ENCODE data around the gene KCND3. TPM values are rescaled to one million over a fixed set of nuclear protein-coding genes. Genes with fewer than 3 reads are reported as not detected.

The KCND3 gene
- polyA plus RNA-seq, 1 donor from 2014 or later = not detected

DNA sequence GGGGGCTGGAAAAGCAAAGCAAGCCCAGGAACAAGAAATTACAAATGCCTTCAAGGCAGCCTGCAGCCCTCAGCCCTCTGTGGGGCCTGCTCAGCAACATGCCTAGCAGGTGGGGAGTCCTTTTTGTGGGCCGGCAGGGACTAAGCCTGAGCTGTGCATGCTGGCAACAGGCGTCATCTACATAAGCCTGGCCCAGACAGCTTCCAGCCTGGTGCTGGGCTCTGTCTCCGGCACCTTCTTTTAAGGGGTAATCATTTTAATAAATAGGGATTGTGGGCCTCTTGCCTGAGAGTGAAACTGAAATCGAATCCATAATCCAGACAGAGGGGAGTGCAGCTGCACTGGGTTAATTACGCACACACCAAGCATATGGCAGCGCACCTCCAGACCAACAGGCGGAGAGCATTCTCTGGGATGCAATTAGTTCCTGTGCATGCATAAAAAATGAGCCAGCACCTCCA is 137.2 kb downstream of the KCND3 start:
- Mint-ChIP-seq H3K27ac (no peak overlapping the region), H3K4me1 (no peaks in the 10 kb centered on the region), H3K36me3 (peaks cover 1% of the 10 kb centered on the region), H3K4me3 (no peak overlapping the region), H3K27me3 (peaks cover 14% of the 10 kb centered on the region), H3K9me3 (no peaks in the 10 kb centered on the region)

GRCh38 chr1:111851552-111851951 is 137.9 kb downstream of the KCND3 start:
- H3K36me3 Mint-ChIP-seq = peaks cover 1% of the 10 kb centered on the region
- H3K4me3 Mint-ChIP-seq = no peak overlapping the region
- peaks cover 17% of the 10 kb centered on the region for H3K27me3 Mint-ChIP-seq
- H3K27ac Mint-ChIP-seq = no peak overlapping the region
- H3K9me3 Mint-ChIP-seq = no peaks in the 10 kb centered on the region
- no peaks in the 10 kb centered on the region for H3K4me1 Mint-ChIP-seq

- H3K36me3 Mint-ChIP-seq = peaks cover 1% of the 10 kb centered on the region
- no peaks in the 10 kb centered on the region for H3K4me1 Mint-ChIP-seq
- no peak overlapping the region for H3K4me3 Mint-ChIP-seq
- H3K9me3 Mint-ChIP-seq = no peaks in the 10 kb centered on the region
- peaks cover 8% of the 10 kb centered on the region for H3K27me3 Mint-ChIP-seq
- no peak overlapping the region for H3K27ac Mint-ChIP-seq
Measured at GRCh38 chr1:111850109-111850508, 139.4 kb downstream of the KCND3 start.

DNA sequence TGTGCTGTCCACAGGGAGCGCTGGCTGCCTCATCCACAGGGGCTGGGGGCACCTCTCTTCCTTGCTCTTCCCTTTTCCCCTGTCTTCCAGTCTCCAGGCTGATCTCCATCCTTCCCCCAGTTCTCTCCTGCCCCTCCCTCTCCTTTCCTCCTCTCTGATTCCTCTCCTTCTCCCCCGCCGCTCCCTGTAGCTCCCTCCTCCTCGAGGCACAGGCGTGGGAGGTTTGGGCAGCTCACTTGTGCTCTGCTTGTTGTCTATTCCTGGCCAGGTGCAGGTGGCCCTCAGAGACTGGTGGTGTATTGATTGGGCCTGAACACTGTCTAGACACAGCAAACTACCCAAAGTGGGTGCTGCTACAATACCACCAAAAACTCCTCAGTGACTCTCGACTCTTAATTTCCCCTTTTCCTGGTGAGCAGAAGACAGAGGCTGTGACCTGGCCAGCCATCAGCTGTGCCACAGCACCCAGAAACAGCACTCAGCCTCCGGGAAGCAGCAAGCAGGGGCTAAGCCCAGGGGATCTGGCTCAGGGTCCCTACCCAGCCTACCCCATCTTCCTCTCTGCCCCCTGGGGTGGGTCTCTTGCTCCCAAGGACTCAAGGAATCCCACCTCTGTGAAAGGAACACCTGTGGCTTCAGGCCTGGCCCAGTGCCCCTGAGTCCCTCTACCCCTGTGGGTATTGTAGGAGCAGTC is 140.5 kb downstream of the KCND3 start:
- peaks cover 1% of the 10 kb centered on the region for H3K36me3 Mint-ChIP-seq
- no peak overlapping the region for H3K27ac Mint-ChIP-seq
- no peak overlapping the region for H3K4me3 Mint-ChIP-seq
- peaks cover 11% of the 10 kb centered on the region for H3K27me3 Mint-ChIP-seq
- no peaks in the 10 kb centered on the region for H3K9me3 Mint-ChIP-seq
- no peaks in the 10 kb centered on the region for H3K4me1 Mint-ChIP-seq

GRCh38 chr1:111847466-111847865 is 142.0 kb downstream of the KCND3 start:
- Mint-ChIP-seq H3K27me3 (peaks cover 11% of the 10 kb centered on the region), H3K9me3 (no peaks in the 10 kb centered on the region), H3K4me3 (no peak overlapping the region), H3K4me1 (no peaks in the 10 kb centered on the region), H3K27ac (no peak overlapping the region), H3K36me3 (peaks cover 1% of the 10 kb centered on the region)

DNA sequence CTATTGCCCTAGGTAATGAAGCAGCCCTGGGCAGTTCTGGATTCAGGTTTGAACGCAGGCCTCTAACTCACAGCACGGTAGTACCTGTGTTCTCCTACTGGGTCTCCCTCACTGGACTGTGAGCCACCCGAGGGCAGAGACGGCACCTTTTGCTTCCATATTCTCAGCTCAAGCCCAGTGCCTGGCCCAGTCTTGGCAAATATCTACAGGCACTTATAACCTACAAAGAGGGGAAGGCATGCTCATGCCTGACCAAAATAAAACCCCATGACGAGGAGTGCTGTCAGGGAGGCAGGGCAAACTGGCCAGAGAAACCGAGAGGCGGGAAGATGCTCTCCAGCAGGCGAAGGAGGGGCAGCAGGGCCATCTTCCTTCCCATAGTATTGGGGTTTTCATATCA is 142.6 kb downstream of the KCND3 start:
- H3K27me3 Mint-ChIP-seq = peaks cover 11% of the 10 kb centered on the region
- H3K4me3 Mint-ChIP-seq = no peak overlapping the region
- no peaks in the 10 kb centered on the region for H3K9me3 Mint-ChIP-seq
- no peaks in the 10 kb centered on the region for H3K4me1 Mint-ChIP-seq
- H3K36me3 Mint-ChIP-seq = peaks cover 1% of the 10 kb centered on the region
- H3K27ac Mint-ChIP-seq = no peak overlapping the region

GRCh38 chr1:111843177-111843576 is 146.3 kb downstream of the KCND3 start:
- H3K27ac Mint-ChIP-seq = no peak overlapping the region
- no peaks in the 10 kb centered on the region for H3K9me3 Mint-ChIP-seq
- no peaks in the 10 kb centered on the region for H3K36me3 Mint-ChIP-seq
- peaks cover 10% of the 10 kb centered on the region for H3K27me3 Mint-ChIP-seq
- no peak overlapping the region for H3K4me3 Mint-ChIP-seq
- no peaks in the 10 kb centered on the region for H3K4me1 Mint-ChIP-seq

GRCh38 chr1:111842411-111842810 is 147.1 kb downstream of the KCND3 start:
- H3K27me3 Mint-ChIP-seq = peaks cover 10% of the 10 kb centered on the region
- no peak overlapping the region for H3K4me3 Mint-ChIP-seq
- H3K36me3 Mint-ChIP-seq = no peaks in the 10 kb centered on the region
- H3K27ac Mint-ChIP-seq = no peak overlapping the region
- H3K4me1 Mint-ChIP-seq = no peaks in the 10 kb centered on the region
- H3K9me3 Mint-ChIP-seq = no peaks in the 10 kb centered on the region

GRCh38 chr1:111841746-111842145 is 147.7 kb downstream of the KCND3 start:
- peaks cover 6% of the 10 kb centered on the region for H3K27me3 Mint-ChIP-seq
- no peaks in the 10 kb centered on the region for H3K9me3 Mint-ChIP-seq
- H3K36me3 Mint-ChIP-seq = no peaks in the 10 kb centered on the region
- no peak overlapping the region for H3K27ac Mint-ChIP-seq
- H3K4me1 Mint-ChIP-seq = no peaks in the 10 kb centered on the region
- H3K4me3 Mint-ChIP-seq = no peak overlapping the region

DNA sequence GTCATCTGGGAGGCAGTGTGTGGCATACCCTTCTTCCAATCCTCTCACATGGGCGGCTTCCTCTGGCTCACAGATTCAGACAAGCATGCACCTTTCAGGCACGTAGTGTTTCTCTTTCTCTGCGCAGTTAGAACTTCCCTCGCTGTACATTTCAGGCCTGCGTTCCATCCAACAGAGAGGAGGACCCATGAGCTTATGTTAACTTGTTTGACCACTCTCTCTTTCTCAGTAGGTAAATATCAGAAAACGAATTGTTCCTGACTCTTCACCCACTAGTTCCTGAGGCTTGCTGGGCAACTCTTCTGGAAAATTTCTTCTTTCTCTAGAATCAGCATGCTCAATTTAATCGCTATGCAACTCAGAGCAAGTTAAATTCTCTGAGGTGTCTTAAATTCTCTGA is 148.3 kb downstream of the KCND3 start:
- peaks cover 8% of the 10 kb centered on the region for H3K27me3 Mint-ChIP-seq
- no peaks in the 10 kb centered on the region for H3K36me3 Mint-ChIP-seq
- no peak overlapping the region for H3K4me3 Mint-ChIP-seq

DNA sequence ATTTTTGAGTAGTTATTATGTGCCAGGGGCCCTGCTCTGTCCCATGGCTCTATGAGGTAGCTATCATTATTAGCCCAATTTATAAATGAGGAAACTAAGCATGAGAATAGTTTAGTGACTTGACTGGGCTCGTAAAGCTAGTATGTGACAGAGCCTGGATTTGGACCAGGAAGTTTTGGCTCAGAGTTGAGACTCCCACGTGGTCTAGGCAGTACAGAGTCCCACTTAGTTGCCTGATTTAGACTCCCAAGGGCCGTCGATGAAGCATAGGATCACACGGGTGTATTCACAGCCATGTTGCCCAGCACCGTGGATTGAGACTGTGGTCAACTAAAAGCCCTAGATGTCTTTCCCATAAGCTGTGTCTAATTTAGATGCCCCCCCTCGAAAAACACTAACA is 152.1 kb downstream of the KCND3 start:
- H3K4me3 Mint-ChIP-seq = no peak overlapping the region
- no peak overlapping the region for H3K27ac Mint-ChIP-seq
- peaks cover 0 to 2% (median 0%) of the 10 kb centered on the region in 3 donors for H3K9me3 Mint-ChIP-seq
- H3K4me1 Mint-ChIP-seq = no peaks in the 10 kb centered on the region
- peaks cover 4% of the 10 kb centered on the region for H3K27me3 Mint-ChIP-seq
- no peaks in the 10 kb centered on the region for H3K36me3 Mint-ChIP-seq

More for the DNA sequence above, 148.3 kb downstream of the KCND3 start:
- Mint-ChIP-seq H3K9me3 (peaks cover 0 to 2% (median 0%) of the 10 kb centered on the region in 3 donors), H3K27ac (no peak overlapping the region), H3K4me1 (no peaks in the 10 kb centered on the region)

DNA sequence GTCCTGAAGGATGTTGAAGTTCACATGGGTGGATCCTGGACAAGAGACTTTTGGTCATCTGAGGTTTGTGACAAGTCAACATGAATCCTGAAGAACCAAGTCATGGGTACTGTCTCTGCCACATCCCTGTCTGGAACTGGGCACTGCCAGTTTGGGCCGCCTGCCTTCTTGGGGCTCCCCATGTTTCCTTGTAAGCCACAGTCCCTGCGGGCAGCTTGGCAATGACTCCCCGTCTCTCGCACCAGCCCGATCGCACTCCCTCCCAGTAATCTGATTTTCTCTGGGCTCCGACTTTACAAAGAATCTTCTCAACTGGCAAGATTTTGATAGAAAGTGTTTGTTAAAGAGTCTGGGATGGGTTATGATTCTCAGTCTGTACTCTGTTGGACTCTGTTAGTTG is 153.4 kb downstream of the KCND3 start:
- H3K9me3 Mint-ChIP-seq = peaks cover 0 to 2% (median 0%) of the 10 kb centered on the region in 3 donors
- H3K27me3 Mint-ChIP-seq = peaks cover 10% of the 10 kb centered on the region
- peak overlapping the region in 1 of 4 donors; percentile 1 for H3K4me3 Mint-ChIP-seq
- H3K36me3 Mint-ChIP-seq = no peaks in the 10 kb centered on the region
- H3K27ac Mint-ChIP-seq = no peak overlapping the region
- H3K4me1 Mint-ChIP-seq = peaks cover 0 to under 1% (median 0%) of the 10 kb centered on the region in 3 donors

GRCh38 chr1:111835514-111835913 is 154.0 kb downstream of the KCND3 start:
- peaks cover 0 to 2% (median 0%) of the 10 kb centered on the region in 3 donors for H3K9me3 Mint-ChIP-seq
- no peak overlapping the region for H3K4me3 Mint-ChIP-seq
- H3K27me3 Mint-ChIP-seq = peaks cover 11% of the 10 kb centered on the region

GRCh38 chr1:111834956-111835355 is 154.5 kb downstream of the KCND3 start:
- Mint-ChIP-seq H3K9me3 (peaks cover 0 to 2% (median 0%) of the 10 kb centered on the region in 3 donors), H3K27me3 (peaks cover 11% of the 10 kb centered on the region), H3K27ac (no peak overlapping the region), H3K4me1 (peaks cover 0 to 1% (median 0%) of the 10 kb centered on the region in 3 donors), H3K4me3 (no peak overlapping the region), H3K36me3 (no peaks in the 10 kb centered on the region)

More at GRCh38 chr1:111835514-111835913, 154.0 kb downstream of the KCND3 start:
- Mint-ChIP-seq H3K4me1 (peaks cover 0 to 1% (median 0%) of the 10 kb centered on the region in 3 donors), H3K27ac (no peak overlapping the region), H3K36me3 (no peaks in the 10 kb centered on the region)

GRCh38 chr1:111833334-111833733 is 156.1 kb downstream of the KCND3 start:
- Mint-ChIP-seq H3K4me3 (no peak overlapping the region), H3K36me3 (no peaks in the 10 kb centered on the region)

More at GRCh38 chr1:111833334-111833733, 156.1 kb downstream of the KCND3 start:
- Mint-ChIP-seq H3K27ac (no peak overlapping the region), H3K4me1 (peaks cover 0 to 1% (median 0%) of the 10 kb centered on the region in 3 donors), H3K27me3 (peaks cover 12% of the 10 kb centered on the region), H3K9me3 (peaks cover 0 to 2% (median 0%) of the 10 kb centered on the region in 3 donors)

Data from IgD-negative memory B cell (primary cell).